ENCODE measurements around the gene GNB1L.

GNB1L gene

DNA sequence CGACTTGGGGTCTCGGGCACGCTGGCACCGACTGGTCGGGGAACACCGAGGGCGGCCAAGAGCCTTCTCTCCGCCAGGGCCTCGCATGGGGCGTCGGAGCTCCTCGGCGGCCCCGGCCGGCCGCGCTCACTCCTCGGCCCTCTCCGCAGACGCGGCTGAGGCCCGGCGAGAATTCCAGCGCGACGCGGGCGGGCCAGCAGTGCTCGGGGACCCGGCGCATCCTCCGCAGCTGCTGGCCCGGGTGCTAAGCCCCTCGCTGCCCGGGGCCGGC, 88.5 kb downstream of the GNB1L start:
- no peaks in the 10 kb centered on the region; the same call in none of the 2 replicates for H3K27me3 ChIP-seq (replicated peaks; ENCODE audit: control insufficient read depth, insufficient read depth, low read length)
- DNase-seq (ENCODE audit: extremely low read depth, insufficient read length) = no peak

DNA sequence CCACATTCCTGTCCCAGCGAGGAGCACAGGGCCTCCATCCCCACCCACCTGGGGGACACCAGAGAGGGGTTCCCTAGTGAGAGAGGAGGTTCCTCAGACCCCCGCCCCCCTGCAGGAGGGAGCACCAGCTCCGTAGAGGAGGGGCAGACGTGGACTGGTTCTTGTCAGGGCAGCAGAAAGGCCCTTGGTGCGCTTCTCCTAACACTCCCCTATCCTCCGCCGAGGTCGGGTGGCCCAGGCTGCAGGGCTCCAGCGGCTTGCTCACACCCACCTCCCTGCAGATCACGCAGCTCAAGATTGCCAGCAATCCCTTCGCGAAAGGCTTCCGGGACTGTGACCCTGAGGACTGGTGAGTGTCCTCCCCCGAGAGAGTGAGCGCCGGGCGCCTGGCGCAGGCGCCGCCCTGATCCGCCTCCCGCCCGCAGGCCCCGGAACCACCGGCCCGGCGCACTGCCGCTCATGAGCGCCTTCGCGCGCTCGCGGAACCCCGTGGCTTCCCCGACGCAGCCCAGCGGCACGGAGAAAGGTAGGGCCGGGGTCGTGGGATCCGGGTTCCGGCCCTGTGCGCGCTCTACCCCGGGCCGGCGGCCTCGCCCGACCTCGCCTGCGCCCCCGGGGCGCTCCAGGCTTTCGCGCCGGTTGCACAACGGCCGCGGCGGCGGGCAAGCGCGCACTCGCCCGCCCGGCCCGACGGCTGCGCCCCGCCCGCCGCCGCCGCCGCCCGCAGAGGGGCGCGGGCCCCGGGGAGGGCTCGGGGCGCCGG, 89.0 kb downstream of the GNB1L start:
- DNase-seq (ENCODE audit: extremely low read depth, insufficient read length) = no peak

More for the DNA sequence above, 88.5 kb downstream of the GNB1L start:
- Histone ChIP-seq H3K4me3 (replicated peaks; ENCODE audit: low read depth, low read length) (no peak overlapping the region), H3K36me3 (ENCODE audit: control insufficient read depth, insufficient read depth, low read length) (no peaks in the 10 kb centered on the region)
- TF ChIP-seq, protein P1, sequence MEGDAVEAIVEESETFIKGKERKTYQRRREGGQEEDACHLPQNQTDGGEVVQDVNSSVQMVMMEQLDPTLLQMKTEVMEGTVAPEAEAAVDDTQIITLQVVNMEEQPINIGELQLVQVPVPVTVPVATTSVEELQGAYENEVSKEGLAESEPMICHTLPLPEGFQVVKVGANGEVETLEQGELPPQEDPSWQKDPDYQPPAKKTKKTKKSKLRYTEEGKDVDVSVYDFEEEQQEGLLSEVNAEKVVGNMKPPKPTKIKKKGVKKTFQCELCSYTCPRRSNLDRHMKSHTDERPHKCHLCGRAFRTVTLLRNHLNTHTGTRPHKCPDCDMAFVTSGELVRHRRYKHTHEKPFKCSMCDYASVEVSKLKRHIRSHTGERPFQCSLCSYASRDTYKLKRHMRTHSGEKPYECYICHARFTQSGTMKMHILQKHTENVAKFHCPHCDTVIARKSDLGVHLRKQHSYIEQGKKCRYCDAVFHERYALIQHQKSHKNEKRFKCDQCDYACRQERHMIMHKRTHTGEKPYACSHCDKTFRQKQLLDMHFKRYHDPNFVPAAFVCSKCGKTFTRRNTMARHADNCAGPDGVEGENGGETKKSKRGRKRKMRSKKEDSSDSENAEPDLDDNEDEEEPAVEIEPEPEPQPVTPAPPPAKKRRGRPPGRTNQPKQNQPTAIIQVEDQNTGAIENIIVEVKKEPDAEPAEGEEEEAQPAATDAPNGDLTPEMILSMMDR (IDR thresholded peaks at IDR 0.05; ENCODE audit: insufficient read depth, low read length, poor library complexity, severe bottlenecking) = no peak

DNA sequence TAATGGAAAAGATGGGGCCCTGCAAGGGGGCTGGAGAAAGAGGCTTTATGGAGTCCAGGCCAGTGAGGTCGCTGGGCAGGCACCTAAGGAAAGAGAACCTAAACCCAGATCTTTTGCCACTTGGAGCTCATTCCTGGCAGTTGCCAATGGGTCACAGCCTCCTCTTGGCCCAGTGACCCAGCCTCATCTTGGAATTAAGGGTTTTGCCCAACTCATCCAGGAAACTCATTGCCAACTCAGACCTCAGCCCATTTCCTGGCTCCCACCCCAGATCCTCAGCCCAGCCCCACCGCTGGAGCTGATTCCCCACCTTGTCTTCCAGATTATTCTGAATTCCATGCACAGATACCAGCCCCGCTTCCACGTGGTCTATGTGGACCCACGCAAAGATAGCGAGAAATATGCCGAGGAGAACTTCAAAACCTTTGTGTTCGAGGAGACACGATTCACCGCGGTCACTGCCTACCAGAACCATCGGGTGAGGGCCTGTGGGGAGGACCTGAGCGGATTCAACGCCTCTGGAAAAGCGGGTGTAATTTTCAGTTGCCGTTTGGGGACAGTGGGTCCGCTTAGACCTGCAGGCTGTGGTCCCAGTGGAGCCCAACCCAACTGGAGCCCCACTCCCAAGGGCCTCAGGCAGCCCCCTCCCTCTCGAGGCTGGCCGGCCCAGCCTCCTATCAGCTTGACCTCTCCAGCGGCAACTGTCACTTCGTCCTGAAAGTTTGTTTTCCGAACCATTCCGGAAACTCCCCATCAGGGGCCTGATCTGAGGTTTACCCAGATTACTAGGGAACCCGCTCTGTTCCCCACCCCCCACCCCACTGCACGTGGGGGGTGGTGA, 89.8 kb downstream of the GNB1L start:
- Histone ChIP-seq H3K27me3 (replicated peaks; ENCODE audit: control insufficient read depth, insufficient read depth, low read length) (no peaks in the 10 kb centered on the region; the same call in none of the 2 replicates), H3K4me3 (replicated peaks; ENCODE audit: low read depth, low read length) (no peak overlapping the region), H3K36me3 (ENCODE audit: control insufficient read depth, insufficient read depth, low read length) (no peaks in the 10 kb centered on the region)
- no peak for DNase-seq (ENCODE audit: extremely low read depth, insufficient read length)
- TF ChIP-seq, protein P1 (IDR thresholded peaks at IDR 0.05; ENCODE audit: insufficient read depth, low read length, poor library complexity, severe bottlenecking) = no peak

More for the DNA sequence above, 89.0 kb downstream of the GNB1L start:
- no peaks in the 10 kb centered on the region for H3K36me3 ChIP-seq (ENCODE audit: control insufficient read depth, insufficient read depth, low read length)
- TF ChIP-seq, protein P1 (IDR thresholded peaks at IDR 0.05; ENCODE audit: insufficient read depth, low read length, poor library complexity, severe bottlenecking) = no peak
- no peak overlapping the region for H3K4me3 ChIP-seq (replicated peaks; ENCODE audit: low read depth, low read length)
- no peaks in the 10 kb centered on the region; the same call in none of the 2 replicates for H3K27me3 ChIP-seq (replicated peaks; ENCODE audit: control insufficient read depth, insufficient read depth, low read length)

DNA sequence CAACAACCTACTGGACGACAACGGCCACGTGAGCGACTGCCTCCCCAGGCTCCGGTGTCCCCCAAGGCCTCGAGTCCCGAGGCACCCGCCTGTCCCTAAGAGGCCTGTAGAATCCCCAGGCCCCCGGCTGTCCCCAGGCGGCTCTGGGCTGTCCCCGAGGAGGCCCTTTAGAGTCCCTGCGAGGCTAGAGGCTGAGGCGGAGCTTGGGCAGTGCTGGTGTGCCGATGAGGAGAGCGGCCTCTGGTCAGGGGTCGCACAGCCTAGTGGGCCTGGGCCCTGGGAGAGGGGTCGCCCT, 90.4 kb downstream of the GNB1L start:
- no peak overlapping the region for H3K4me3 ChIP-seq (replicated peaks; ENCODE audit: low read depth, low read length)
- TF ChIP-seq, protein P1 (IDR thresholded peaks at IDR 0.05; ENCODE audit: insufficient read depth, low read length, poor library complexity, severe bottlenecking) = no peak
- no peak for DNase-seq (ENCODE audit: extremely low read depth, insufficient read length)
- no peaks in the 10 kb centered on the region; the same call in 1 of the 2 replicates for H3K27me3 ChIP-seq (replicated peaks; ENCODE audit: control insufficient read depth, insufficient read depth, low read length)
- no peaks in the 10 kb centered on the region for H3K36me3 ChIP-seq (ENCODE audit: control insufficient read depth, insufficient read depth, low read length)

DNA sequence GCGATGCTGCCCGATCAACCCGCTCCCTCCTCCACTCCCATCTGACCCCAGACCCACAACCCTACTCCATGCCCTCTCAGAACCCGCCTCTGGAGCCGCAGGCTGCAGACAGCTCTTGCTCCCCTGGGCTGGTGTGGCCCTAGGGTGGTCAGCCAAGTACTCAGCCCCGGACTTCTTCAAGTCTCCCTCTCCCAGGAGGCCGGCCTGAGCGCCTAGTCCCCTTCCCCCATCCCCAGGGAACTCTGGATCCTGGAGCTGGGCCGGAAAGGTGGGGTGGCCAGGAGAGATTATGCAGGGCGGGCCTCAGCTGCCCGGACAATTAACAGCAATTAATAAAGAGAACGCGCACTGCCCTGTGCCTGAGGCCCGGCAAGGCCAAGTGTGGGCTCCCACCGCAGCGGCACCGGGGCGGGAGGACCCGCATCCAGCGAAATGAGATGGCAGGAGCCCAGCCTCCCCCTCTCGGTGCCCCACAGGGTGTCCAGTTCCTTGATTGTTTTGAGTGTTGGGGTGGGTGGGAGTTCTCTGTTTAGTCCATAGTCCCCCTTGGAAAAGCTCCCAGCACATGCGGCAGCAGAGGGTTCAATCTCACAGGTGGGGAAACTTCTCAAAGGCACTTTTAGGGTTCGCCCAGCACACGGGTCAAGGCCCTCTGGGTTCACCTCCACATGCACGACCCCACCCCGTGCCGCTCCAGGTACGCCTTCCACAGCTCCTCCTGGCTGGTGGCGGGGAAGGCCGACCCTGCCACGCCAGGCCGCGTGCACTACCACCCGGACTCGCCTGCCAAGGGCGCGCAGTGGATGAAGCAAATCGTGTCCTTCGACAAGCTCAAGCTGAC, 91.0 kb downstream of the GNB1L start:
- DNase-seq (ENCODE audit: extremely low read depth, insufficient read length) = no peak
- Histone ChIP-seq H3K4me3 (replicated peaks; ENCODE audit: low read depth, low read length) (no peak overlapping the region), H3K27me3 (replicated peaks; ENCODE audit: control insufficient read depth, insufficient read depth, low read length) (no peaks in the 10 kb centered on the region; the same call in 1 of the 2 replicates), H3K36me3 (ENCODE audit: control insufficient read depth, insufficient read depth, low read length) (no peaks in the 10 kb centered on the region)
- TF ChIP-seq, protein P1 (IDR thresholded peaks at IDR 0.05; ENCODE audit: insufficient read depth, low read length, poor library complexity, severe bottlenecking) = no peak
